Natural killer cell treated with Interleukin-12 subunit alpha and Interleukin-12 subunit beta and Interleukin-15 and Interleukin-18, amount 100 ng/mL, for 72 hours (primary cell): ENCODE data around the gene ARHGAP8. TPM values are rescaled to one million over a fixed set of nuclear protein-coding genes. Genes with fewer than 3 reads are reported as not detected.
A peak's percentile ranks its signal among the peaks of the same experiment; 100 is the strongest.

Source experiments
- ATAC-seq, 2 donors: fragments of 150-1000 bp; cut with Tn5 transposase in 1 of 2; sonication (Bioruptor Pico), chemical (Tn5 transposase) in 1 of 2; 2 replicates each; pipeline ENCODE4 v1.10.0; 2021
- DNase-seq: peaks from one replicate; pipeline ENCODE4 v3.0.0; 2022; ENCODE audit warnings: low spot score
- H3K27ac Mint-ChIP-seq, 2 donors: 1 replicate in 1 of 2; 2 replicates in 1 of 2; pipeline ENCODE4 v1.8.0; 2022; ENCODE audit warnings: mixed read lengths in 2 of 2, mild to moderate bottlenecking in 1 of 2, moderate library complexity in 1 of 2
- H3K27me3 Mint-ChIP-seq, 2 donors: 1 replicate in 1 of 2; 2 replicates in 1 of 2; pipeline ENCODE4 v1.8.0; 2022; ENCODE audit warnings: mixed read lengths in 2 of 2
- H3K36me3 Mint-ChIP-seq: one replicate; pipeline ENCODE4 v1.8.0; 2022; ENCODE audit warnings: mixed read lengths
- H3K4me1 Mint-ChIP-seq, 2 donors: 1 replicate in 1 of 2; 2 replicates in 1 of 2; pipeline ENCODE4 v1.8.0; 2022; ENCODE audit warnings: low read depth in 2 of 2, mixed read lengths in 2 of 2, mild to moderate bottlenecking in 1 of 2
- H3K4me3 Mint-ChIP-seq: one replicate; pipeline ENCODE4 v1.8.0; 2022; ENCODE audit warnings: mixed read lengths
- H3K9me3 Mint-ChIP-seq: 2 replicates; pipeline ENCODE4 v1.8.0; 2022; ENCODE audit warnings: mixed read lengths
- total RNA-seq, 2 donors: library from RNA; stranded (reverse); gene quantifications; one replicate each; pipeline ENCODE4 v1.2.3, GENCODE V29; 2022

The ARHGAP8 gene
- total RNA-seq, 2 donors from 2014 or later, result 0.64 to 2.3 TPM

DNA sequence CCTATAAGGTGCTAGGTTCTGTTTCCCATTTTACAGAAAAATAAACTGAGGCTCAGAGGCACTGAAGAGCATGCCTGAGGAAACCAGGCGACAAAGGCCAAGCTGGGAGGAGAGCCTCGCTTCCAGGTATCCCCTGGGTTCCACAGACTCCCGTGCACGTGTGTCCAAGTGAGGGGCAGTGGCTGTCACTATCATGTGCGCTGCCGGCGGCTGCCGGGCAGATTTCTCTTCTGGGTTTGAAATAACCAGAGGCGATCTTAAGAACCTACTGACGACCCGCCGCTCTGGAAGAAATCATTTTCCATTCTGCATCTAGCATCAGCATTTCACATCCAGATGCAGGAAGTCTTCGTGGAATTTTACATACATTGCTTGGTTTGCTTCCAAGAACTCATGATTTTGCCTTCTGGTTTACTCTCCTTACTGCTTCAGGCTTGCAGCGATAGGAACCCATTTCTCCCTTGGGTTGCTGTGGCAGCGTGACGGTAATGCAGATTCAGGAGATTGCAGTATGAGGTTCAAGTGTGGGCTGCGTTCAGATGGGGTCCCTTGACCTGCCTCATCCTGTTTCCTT, 28.6 kb downstream of the ARHGAP8 start:
- Mint-ChIP-seq H3K4me1 (no peaks in the 10 kb centered on the region), H3K9me3 (no peaks in the 10 kb centered on the region), H3K36me3 (no peaks in the 10 kb centered on the region), H3K27me3 (no peaks in the 10 kb centered on the region), H3K4me3 (no peak overlapping the region), H3K27ac (no peak overlapping the region)
- ATAC-seq (no peak), DNase-seq (no peak)

DNA sequence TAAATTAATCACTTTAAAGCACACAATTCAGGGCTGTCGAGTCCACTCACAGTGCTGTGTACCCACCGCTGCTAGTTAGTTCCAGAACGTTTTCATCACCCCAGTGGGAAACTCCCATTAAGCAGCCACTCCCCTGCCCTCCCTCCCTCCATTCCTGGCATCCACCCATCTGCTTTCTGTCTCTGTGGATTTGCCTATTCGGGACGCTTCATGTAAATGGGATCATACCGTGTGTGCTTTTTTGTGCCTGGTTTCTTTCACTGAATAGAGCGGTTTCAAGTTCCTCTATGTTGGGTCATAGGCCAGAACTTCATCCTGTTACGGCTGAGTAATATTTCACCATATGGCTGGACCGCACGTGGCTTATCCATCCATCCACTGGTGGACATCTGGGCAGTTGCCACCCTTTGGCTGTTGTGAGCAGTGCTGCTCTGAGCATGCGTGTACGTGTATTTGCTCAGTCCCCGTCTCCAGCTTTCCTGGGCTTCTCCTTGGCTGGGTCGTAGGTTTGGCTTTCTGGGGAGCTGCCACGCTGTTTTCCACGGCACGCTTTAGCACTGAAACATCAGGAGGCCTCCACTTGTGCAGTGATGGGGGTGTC, 30.1 kb downstream of the ARHGAP8 start:
- no peaks in the 10 kb centered on the region for H3K27me3 Mint-ChIP-seq
- H3K9me3 Mint-ChIP-seq, result no peaks in the 10 kb centered on the region
- H3K4me1 Mint-ChIP-seq, result no peaks in the 10 kb centered on the region
- ATAC-seq (no peak), DNase-seq (peak; percentile 8)
- H3K4me3 Mint-ChIP-seq, result no peak overlapping the region
- no peaks in the 10 kb centered on the region for H3K36me3 Mint-ChIP-seq
- no peak overlapping the region for H3K27ac Mint-ChIP-seq

DNA sequence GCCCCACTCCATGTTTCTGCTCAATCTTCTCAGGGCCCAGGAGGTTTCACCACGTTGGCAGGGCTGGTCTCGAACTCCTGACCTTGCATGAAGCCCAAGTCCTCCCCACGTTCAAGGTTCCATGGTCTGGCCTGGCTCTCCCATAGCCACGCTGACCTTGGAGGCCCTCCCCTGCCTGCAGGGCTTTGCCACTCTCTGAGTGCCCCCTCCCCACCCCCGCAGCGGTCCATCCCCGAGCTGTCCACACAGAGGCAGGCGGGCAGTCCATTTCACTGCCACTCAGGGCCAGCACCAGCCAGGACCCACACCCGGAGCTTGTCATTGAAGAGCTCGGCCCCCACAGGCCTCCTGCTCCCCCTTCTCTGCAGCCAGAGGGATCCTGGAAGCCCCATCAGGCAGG, 30.7 kb downstream of the ARHGAP8 start:
- H3K27ac Mint-ChIP-seq, result no peak overlapping the region

DNA sequence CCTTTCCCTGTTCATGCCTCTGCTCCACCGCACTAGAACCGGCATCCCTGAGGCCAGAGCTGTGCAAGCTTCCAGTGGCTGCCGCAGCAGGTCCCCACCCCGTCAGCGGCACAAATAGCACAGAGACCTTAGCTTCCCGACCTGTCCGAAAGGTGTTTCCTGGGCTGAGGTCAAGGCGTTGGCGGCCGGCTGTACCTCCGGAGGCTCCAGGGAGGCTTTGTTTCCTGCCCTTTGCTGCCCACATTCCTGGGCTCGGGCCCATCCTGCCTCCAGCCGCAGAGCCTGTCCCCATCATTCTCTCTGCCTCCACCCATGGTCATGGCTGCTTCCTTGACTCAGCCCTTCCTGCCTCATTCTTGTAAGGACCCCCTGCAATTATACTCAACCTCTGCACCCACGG, 31.2 kb downstream of the ARHGAP8 start:
- H3K36me3 Mint-ChIP-seq, result no peaks in the 10 kb centered on the region
- ATAC-seq (no peak), DNase-seq (no peak)
- no peaks in the 10 kb centered on the region for H3K9me3 Mint-ChIP-seq
- no peaks in the 10 kb centered on the region for H3K4me1 Mint-ChIP-seq
- no peak overlapping the region for H3K4me3 Mint-ChIP-seq
- H3K27me3 Mint-ChIP-seq, result no peaks in the 10 kb centered on the region
- no peak overlapping the region for H3K27ac Mint-ChIP-seq

More for the DNA sequence above, 30.7 kb downstream of the ARHGAP8 start:
- ATAC-seq (peak in 1 of 2 donors; percentile 48), DNase-seq (peak; percentile 25)
- Mint-ChIP-seq H3K4me3 (no peak overlapping the region), H3K27me3 (no peaks in the 10 kb centered on the region), H3K9me3 (no peaks in the 10 kb centered on the region), H3K36me3 (no peaks in the 10 kb centered on the region), H3K4me1 (no peaks in the 10 kb centered on the region)

DNA sequence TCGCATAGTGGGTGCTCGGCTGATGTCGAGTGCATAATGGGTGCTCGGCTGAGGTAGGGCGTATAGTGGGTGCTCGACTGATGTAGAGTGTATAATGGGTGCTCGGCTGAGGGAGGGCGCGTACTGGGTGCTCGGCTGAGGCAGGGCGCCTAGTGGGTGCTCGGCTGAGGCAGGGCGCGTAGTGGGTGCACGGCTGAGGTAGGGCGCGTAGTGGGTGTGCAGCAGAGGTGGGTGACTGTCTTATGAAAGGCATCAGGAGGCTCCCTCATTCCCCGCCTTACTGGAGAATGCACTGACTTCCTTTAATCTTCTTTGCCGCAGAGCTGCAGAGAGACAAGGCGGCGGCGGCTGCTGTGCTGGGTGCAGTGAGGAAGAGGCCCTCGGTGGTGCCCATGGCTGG, 33.8 kb downstream of the ARHGAP8 start:
- no peak for ATAC-seq
- Mint-ChIP-seq H3K4me1 (no peaks in the 10 kb centered on the region), H3K27ac (no peak overlapping the region), H3K27me3 (no peaks in the 10 kb centered on the region), H3K9me3 (no peaks in the 10 kb centered on the region), H3K36me3 (no peaks in the 10 kb centered on the region), H3K4me3 (no peak overlapping the region)
- no peak for DNase-seq

DNA sequence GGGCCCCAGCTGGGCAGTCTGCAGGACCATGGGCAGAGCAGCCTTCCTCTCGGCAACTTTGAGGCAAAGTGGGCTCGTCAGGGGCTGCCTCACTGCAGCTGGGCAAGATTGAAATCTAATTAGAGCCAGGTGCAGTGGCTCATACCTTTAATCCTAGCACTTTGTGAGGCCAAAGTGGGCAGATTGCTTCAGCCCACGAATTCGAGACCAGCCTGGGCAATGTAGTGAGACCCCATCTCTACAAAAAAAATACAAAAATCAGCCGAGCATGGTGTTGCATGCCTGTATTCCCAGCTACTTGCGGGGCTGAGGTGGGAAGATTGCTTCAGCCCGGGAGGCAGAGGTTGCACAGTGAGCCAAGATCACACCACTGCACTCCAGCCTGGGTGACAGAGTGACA, 34.2 kb downstream of the ARHGAP8 start:
- no peak for ATAC-seq
- Mint-ChIP-seq H3K36me3 (no peaks in the 10 kb centered on the region), H3K27me3 (no peaks in the 10 kb centered on the region), H3K27ac (no peak overlapping the region), H3K4me3 (no peak overlapping the region), H3K4me1 (no peaks in the 10 kb centered on the region), H3K9me3 (no peaks in the 10 kb centered on the region)
- no peak for DNase-seq

DNA sequence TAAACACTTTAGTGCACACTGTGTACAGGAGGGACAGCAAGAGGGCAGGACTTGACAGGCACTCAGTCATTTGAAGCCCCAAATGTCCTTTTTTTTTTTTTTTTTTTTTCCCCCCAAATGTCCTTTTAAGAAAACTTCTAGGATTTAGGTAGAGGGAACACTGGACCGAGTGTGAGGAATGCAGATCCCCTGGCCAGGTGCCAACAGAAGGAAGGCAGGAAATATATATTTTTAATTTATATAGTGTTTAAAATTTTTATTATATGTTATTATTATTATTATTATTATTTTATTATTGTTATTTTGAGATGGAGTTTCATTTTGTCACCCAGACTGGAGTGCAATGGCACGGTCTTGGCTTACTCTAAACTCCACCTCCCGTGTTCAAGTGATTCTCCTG, 35.5 kb downstream of the ARHGAP8 start:
- no peaks in the 10 kb centered on the region for H3K9me3 Mint-ChIP-seq
- no peaks in the 10 kb centered on the region for H3K4me1 Mint-ChIP-seq
- no peak overlapping the region for H3K4me3 Mint-ChIP-seq
- no peaks in the 10 kb centered on the region for H3K27me3 Mint-ChIP-seq
- DNase-seq (no peak), ATAC-seq (no peak)
- H3K36me3 Mint-ChIP-seq, result no peaks in the 10 kb centered on the region
- no peak overlapping the region for H3K27ac Mint-ChIP-seq

DNA sequence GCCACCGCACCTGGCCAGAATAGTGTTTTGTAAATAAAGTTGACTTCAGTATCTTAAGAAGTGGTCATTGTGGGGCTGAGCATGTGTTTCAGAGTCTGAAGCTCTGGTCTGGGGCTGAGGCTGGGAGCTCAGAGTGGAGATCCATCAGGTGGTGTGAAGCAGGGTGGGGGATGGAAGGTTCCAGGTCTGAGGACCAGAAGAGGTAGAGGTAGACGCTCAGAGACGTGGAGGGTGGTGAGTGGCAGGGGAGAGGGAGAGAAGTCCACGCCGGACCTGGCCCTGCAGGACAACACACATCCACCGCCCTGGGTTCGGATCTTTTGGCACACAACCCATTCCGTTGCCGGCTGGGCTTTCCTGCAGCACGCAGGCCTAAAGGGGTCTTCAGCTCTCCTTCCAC, 40.7 kb downstream of the ARHGAP8 start:
- ATAC-seq (no peak), DNase-seq (no peak)
- no peak overlapping the region for H3K27ac Mint-ChIP-seq
- H3K4me3 Mint-ChIP-seq, result no peak overlapping the region
- no peaks in the 10 kb centered on the region for H3K36me3 Mint-ChIP-seq
- H3K4me1 Mint-ChIP-seq, result peaks cover 0 to 3% of the 10 kb centered on the region in 2 donors
- no peaks in the 10 kb centered on the region for H3K9me3 Mint-ChIP-seq
- H3K27me3 Mint-ChIP-seq, result no peaks in the 10 kb centered on the region

DNA sequence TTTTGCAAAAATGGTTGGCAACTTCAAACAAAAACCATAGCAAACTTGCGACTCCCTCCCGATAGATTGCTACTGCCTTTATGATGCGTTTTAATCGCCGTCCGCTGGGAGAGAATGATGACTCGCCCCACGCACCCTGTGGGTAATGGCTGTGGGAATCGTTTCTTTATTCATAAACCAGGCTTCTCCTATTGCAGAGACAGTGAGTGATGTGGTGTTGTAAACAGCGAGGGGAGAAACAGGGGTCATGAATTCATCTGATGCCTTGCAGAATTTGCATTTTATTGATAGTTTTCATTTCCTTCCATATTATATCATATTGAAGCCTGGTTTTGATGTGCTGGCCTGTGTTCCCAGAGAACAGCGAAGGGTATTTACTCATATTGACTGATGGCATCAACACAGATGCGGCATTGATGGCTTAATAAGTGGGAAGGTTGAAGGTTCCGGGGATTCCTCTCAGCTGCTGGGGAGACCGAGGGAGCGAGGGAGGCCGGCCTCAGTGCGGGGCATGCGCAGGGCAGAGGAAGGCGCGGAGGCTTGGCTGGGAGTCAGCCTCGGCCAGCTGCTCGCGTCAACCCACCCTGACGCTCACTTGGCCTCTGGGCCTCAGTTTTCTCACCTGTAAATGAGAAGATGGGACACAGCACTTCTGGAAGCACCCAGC, 41.3 kb downstream of the ARHGAP8 start:
- Mint-ChIP-seq H3K27me3 (no peaks in the 10 kb centered on the region), H3K27ac (no peak overlapping the region), H3K9me3 (no peaks in the 10 kb centered on the region), H3K36me3 (no peaks in the 10 kb centered on the region), H3K4me3 (no peak overlapping the region), H3K4me1 (peaks cover 0 to 3% of the 10 kb centered on the region in 2 donors)
- DNase-seq (no peak), ATAC-seq (no peak)

DNA sequence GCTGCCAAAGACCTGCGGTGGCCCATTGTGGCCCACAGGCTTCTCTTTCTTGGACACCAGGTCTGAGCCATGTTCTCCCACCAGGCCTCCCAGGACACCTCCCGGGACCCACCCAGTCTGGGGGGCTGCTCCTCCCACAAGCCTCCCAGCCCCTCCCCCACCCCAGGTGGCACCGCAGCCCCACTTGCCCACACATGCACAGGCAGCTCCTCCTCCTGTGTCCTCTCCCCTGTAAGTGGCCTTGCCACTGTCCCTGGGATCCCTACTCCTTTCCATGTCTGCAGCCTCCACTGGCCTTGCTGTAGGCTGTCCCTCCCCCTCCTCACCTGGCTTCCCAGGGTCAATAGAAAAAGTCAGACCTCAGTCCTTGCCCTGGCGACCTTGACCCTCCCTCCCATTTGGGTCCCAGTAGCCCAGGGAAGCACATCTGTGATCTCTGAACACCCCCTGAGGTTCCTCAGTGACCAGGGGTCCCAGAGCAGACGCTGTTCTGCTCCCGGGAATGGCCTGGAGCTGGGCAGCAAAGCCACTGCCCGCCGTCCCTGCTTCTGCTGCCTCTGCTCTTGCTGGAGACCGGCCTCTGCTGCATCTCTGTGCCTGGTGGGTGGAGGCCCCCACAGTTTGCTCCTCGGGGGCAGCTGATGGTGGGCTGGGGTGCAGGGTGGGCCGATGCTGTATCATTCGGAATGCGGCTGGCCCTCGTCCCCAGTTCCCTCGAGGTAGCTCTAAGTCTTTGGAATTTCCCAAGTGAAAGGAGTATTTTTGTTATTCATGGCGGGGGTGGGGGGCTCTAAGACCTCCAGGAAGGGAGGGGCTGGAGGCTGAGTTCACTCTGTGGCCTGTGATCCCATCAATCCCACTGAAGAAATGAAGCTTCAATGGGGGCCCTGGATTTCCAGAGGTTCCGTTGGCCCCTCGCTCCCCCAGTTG, 43.6 kb downstream of the ARHGAP8 start:
- H3K27ac Mint-ChIP-seq, result no peak overlapping the region
- no peaks in the 10 kb centered on the region for H3K9me3 Mint-ChIP-seq
- H3K36me3 Mint-ChIP-seq, result no peaks in the 10 kb centered on the region
- H3K27me3 Mint-ChIP-seq, result no peaks in the 10 kb centered on the region
- ATAC-seq (no peak), DNase-seq (no peak)
- no peak overlapping the region for H3K4me3 Mint-ChIP-seq
- peaks cover 0 to 3% of the 10 kb centered on the region in 2 donors for H3K4me1 Mint-ChIP-seq

DNA sequence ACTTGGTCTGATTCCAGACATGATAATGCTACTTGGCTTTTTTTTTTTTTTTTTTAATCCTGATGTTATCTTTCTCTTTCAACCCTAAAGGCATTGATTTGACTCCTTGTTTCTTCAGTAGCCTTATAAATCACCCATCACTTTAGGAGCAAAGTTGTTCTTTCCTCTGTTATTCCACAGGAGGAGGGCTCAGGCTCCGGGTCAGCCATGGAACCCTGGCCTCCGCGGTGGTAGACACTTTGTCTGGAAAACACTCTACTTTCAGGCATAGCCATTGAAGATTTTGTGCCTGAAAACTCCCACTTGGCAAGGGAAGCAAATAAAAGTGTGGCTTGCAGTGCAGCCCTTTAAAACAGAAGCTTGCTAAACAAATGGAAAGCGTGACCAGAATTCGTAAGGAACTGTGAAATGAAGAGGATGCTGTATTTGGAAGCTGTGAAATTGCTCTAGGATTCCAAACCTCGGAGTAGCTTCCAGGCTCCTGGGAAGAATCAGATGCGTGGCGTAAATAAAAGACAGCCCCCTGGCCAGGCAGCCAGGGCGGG, 44.9 kb downstream of the ARHGAP8 start:
- no peaks in the 10 kb centered on the region for H3K36me3 Mint-ChIP-seq
- no peaks in the 10 kb centered on the region for H3K27me3 Mint-ChIP-seq
- H3K27ac Mint-ChIP-seq, result no peak overlapping the region
- DNase-seq (no peak), ATAC-seq (no peak)
- no peaks in the 10 kb centered on the region for H3K9me3 Mint-ChIP-seq
- peaks cover 0 to 3% of the 10 kb centered on the region in 2 donors for H3K4me1 Mint-ChIP-seq
- H3K4me3 Mint-ChIP-seq, result no peak overlapping the region

DNA sequence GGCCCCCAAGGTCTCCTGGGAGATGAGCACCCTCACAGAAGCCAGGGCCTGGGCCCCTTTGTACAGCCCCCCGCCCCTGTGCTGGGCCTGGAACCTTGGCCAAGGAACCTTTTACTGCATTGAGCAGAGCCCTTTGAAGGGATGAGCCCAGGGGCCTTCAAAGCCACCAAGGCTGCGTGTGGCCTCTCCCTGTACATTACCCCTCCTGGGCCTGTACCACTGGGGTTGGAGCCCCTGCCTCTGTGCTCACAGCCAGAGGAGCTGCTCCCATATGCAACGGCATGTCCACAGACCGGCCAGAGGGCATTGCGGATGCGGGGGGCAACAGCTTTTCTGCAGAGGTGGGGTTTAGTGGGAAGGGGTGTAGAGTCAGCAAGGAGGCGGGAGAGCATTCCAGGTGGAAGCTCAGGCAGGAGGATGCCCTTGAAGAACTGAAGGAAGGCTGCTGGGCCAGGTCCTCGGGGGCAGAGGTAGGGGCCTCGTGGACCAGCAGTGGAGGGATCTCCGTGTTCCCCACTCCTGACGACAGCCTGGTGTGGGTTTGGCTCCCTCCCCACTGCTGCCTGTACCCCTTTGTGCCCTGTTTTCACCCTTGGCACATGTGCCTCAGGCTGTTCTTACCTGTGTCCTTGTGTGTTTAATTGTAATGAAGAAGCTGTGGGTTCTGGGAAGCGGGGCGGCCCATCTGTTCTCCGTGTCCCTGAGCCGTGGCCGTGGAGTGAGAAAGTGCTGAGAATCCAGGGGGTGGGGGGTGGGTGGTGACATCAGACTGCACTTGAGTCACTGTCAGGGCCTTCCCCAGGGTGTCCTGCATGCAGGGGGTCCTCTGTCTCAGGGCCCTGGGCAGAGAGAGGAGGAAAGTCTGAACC, 46.9 kb downstream of the ARHGAP8 start:
- ATAC-seq, result no peak
- H3K27ac Mint-ChIP-seq, result no peak overlapping the region
- peak; percentile 46 for DNase-seq
- no peak overlapping the region for H3K4me3 Mint-ChIP-seq
- H3K27me3 Mint-ChIP-seq, result no peaks in the 10 kb centered on the region
- H3K36me3 Mint-ChIP-seq, result no peaks in the 10 kb centered on the region
- peaks cover 0 to 3% of the 10 kb centered on the region in 2 donors for H3K4me1 Mint-ChIP-seq
- H3K9me3 Mint-ChIP-seq, result no peaks in the 10 kb centered on the region
